Lower leg skin (tissue), 4 donors: ENCODE measurements around the gene CENPP. TPM values are rescaled to one million over a fixed set of nuclear protein-coding genes. Genes with fewer than 3 reads are reported as not detected.

Experiments used
- DNase-seq, 2 donors: peaks; one replicate each; pipeline ENCODE4 v3.0.0-alpha.2; 2019; ENCODE audit warnings: low spot score in 2 of 2
- H3K4me3 ChIP-seq: fragments of 200-600 bp; sonication (generic); 2 replicates; pipeline ENCODE4 v1.5.1; 2017; ENCODE audit warnings: mild to moderate bottlenecking, low read depth; ENCODE audit not compliant: poor library complexity, severe bottlenecking
- POLR2A ChIP-seq, 2 donors: fragments of 450-650 bp; IDR thresholded peaks; one replicate each; pipeline ENCODE4 v1.6.1; 2016 to 2017; ENCODE audit warnings: antibody characterized with exemption in 2 of 2, mild to moderate bottlenecking in 1 of 2, moderate library complexity in 1 of 2
- WGBS, 2 donors: methylation state at CpG; one replicate each; pipeline ENCODE4 v1.1.5; 2018; 5-methylcytosine and 5-hydroxymethylcytosine counted together
- intact Hi-C: fragments of 100-400 bp; cut with DNase I; formaldehyde crosslinking; loops from one replicate; pipeline ENCODE4 v1.15.0; 2023; ENCODE audit warnings: low total_unique reads
- total RNA-seq, 4 donors: library from RNA; depleted of rRNA; stranded (reverse); fragments of >200 nt; gene quantifications; one replicate each; pipeline ENCODE4 v1.1.0, GENCODE V29; 2016
- TF ChIP-seq, protein P1 (sequence below), 3 donors: fragments of 450-650 bp; IDR thresholded peaks; one replicate each; pipeline ENCODE4 v1.5.1; 2016; ENCODE audit warnings: antibody characterized with exemption in 3 of 3, mild to moderate bottlenecking in 3 of 3, moderate library complexity in 2 of 3

Gene CENPP
- total RNA-seq, 4 donors from 2014 or later = 7.8 to 28.8 (median 12.2) TPM

- TF ChIP-seq, protein P1, sequence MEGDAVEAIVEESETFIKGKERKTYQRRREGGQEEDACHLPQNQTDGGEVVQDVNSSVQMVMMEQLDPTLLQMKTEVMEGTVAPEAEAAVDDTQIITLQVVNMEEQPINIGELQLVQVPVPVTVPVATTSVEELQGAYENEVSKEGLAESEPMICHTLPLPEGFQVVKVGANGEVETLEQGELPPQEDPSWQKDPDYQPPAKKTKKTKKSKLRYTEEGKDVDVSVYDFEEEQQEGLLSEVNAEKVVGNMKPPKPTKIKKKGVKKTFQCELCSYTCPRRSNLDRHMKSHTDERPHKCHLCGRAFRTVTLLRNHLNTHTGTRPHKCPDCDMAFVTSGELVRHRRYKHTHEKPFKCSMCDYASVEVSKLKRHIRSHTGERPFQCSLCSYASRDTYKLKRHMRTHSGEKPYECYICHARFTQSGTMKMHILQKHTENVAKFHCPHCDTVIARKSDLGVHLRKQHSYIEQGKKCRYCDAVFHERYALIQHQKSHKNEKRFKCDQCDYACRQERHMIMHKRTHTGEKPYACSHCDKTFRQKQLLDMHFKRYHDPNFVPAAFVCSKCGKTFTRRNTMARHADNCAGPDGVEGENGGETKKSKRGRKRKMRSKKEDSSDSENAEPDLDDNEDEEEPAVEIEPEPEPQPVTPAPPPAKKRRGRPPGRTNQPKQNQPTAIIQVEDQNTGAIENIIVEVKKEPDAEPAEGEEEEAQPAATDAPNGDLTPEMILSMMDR (IDR thresholded peaks at IDR 0.05) = no peak
- no peak for TF ChIP-seq POLR2A (IDR thresholded peaks at IDR 0.05)
- 44 to 46% methylated on average over 6 of the region's 6 CpGs for WGBS, 2 donors
- H3K4me3 ChIP-seq = no peak overlapping the region
- intact Hi-C loops = no loop called here
- no peak for DNase-seq
Measured at GRCh38 chr9:92385477-92385876, 59.7 kb downstream of the CENPP start.

DNA sequence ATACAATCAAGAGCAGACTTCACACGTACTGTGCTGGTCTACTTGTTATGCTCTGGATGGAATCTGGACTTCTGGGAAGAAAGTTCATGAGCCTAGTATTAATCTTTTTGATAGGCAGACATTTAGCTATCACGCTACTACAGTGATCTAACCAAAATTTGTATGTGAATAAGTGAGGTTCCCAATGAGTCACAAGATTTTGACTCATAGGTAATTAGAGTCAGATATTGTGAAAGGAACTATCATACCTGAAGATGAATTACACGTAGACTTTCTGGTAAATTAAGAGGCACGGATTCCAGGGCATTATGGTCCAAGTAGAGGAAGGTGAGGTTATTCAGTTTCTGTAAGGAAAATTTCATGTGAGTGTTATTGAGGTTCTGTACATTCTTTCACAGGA is 60.2 kb downstream of the CENPP start:
- WGBS, 2 donors = 58 to 71% methylated on average over 4 of the region's 4 CpGs
- intact Hi-C loops = no loop called here
- no peak overlapping the region for H3K4me3 ChIP-seq
- TF ChIP-seq, protein P1 (IDR thresholded peaks at IDR 0.05) = no peak
- TF ChIP-seq POLR2A (IDR thresholded peaks at IDR 0.05) = no peak
- DNase-seq = no peak

DNA sequence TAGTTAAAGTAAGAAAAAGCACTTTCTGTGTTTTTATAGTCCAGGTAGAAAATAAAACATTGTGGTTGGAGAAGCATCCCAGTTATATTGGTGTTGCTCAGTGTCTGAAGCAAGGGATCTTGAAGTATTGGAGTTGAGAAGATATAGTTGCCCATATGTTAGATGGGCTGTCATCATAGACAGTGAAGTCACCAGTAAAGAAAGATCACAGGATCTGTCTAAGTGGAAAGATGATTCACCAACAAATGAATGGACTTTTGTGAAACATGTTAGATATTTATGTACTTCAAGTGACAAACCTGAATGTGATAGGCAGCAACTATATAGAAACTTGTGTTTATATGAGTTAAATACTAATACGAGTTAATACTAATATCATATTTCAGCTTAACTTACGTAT is 66.9 kb downstream of the CENPP start:
- 83 to 84% methylated on average over 2 of the region's 2 CpGs for WGBS, 2 donors
- DNase-seq = no peak
- intact Hi-C loops = no loop called here
- no peak for TF ChIP-seq POLR2A (IDR thresholded peaks at IDR 0.05)
- TF ChIP-seq, protein P1 (IDR thresholded peaks at IDR 0.05) = no peak
- H3K4me3 ChIP-seq = no peak overlapping the region

- 13 to 20% methylated on average over 1 of the region's 1 CpG for WGBS, 2 donors
- TF ChIP-seq, protein P1 (IDR thresholded peaks at IDR 0.05) = no peak
- no peak for TF ChIP-seq POLR2A (IDR thresholded peaks at IDR 0.05)
- DNase-seq = no peak
- no peak overlapping the region for H3K4me3 ChIP-seq
- intact Hi-C loops = no loop called here
Measured at GRCh38 chr9:92393686-92394085, 67.9 kb downstream of the CENPP start.

DNA sequence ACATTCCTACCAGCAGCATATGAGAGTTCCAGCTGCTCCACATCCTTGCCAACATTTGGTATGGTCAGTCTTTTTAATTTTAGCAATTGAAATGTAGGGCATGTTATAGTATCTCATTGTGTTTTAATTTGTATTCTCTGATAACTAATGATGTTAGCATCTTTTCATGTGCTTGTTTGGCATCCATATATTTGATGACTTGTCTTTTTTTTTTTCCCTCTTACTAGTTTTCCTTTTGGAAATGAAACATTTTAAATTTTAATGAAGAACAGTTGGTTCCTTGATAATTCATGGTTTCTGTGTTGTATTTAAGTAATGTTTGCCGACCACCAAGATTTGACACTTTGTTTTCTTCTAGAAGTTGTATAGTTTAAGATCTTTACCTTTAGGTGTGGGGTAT is 69.9 kb downstream of the CENPP start:
- no peak for DNase-seq
- TF ChIP-seq POLR2A (IDR thresholded peaks at IDR 0.05) = no peak
- TF ChIP-seq, protein P1 (IDR thresholded peaks at IDR 0.05) = no peak
- H3K4me3 ChIP-seq = no peak overlapping the region
- intact Hi-C loops = no loop called here
- 73 to 79% methylated on average over 1 of the region's 1 CpG for WGBS, 2 donors

DNA sequence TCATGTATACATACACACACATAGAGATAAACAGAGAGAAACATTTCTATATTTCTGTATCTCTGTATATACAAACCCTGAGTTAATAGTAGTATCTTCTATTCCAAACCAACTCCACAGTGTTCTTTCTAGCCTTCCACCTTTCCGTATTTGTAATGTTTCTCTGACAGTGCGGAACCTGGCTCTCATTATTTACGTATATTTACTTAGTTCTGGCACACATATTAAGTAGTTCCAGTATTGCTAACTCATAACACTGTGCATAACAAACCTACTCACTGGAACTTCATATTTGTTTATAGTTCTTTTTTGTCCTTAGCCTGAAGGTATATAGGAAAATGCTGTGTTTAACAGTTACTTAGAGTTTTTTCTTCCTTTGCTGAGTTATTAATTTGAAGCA is 72.1 kb downstream of the CENPP start:
- WGBS, 2 donors = 88 to 93% methylated on average over 3 of the region's 3 CpGs
- intact Hi-C loops = no loop called here
- no peak for DNase-seq
- TF ChIP-seq, protein P1 (IDR thresholded peaks at IDR 0.05) = no peak
- no peak for TF ChIP-seq POLR2A (IDR thresholded peaks at IDR 0.05)
- H3K4me3 ChIP-seq = no peak overlapping the region
